Measurements from ENCODE around the gene SSTR3. TPM values are rescaled to one million over a fixed set of nuclear protein-coding genes. Genes with fewer than 3 reads are reported as not detected.
"Not testable (repeated sequence)": the region's sequence is repeated elsewhere in the genome, so short reads cannot be mapped to it uniquely, and the experiment has no call there.

The SSTR3 gene
- total RNA-seq, 1 donor from 2014 or later, result not detected

GRCh38 chr22:37202716-37203115 lies 9.6 kb downstream of the SSTR3 start:
- Histone ChIP-seq H3K27me3 (ENCODE audit: control insufficient read depth, insufficient read depth, low read length) (peaks cover 2% of the 10 kb centered on the region), H3K4me3 (ENCODE audit: low read depth, low read length) (no peak overlapping the region), H3K36me3 (ENCODE audit: control insufficient read depth, insufficient read depth, low read length) (no peaks in the 10 kb centered on the region)
- no peak for TF ChIP-seq CTCF (IDR thresholded peaks at IDR 0.05; ENCODE audit: insufficient read depth, low read length, poor library complexity, severe bottlenecking)
- no peak for DNase-seq (ENCODE audit: low read depth)

GRCh38 chr22:37202001-37202555 lies 10.2 kb downstream of the SSTR3 start:
- no peak overlapping the region for H3K4me3 ChIP-seq (ENCODE audit: low read depth, low read length)
- H3K36me3 ChIP-seq (ENCODE audit: control insufficient read depth, insufficient read depth, low read length), result no peaks in the 10 kb centered on the region
- H3K27me3 ChIP-seq (ENCODE audit: control insufficient read depth, insufficient read depth, low read length), result peaks cover 2% of the 10 kb centered on the region
- DNase-seq (ENCODE audit: low read depth), result no peak
- no peak for TF ChIP-seq CTCF (IDR thresholded peaks at IDR 0.05; ENCODE audit: insufficient read depth, low read length, poor library complexity, severe bottlenecking)

DNA sequence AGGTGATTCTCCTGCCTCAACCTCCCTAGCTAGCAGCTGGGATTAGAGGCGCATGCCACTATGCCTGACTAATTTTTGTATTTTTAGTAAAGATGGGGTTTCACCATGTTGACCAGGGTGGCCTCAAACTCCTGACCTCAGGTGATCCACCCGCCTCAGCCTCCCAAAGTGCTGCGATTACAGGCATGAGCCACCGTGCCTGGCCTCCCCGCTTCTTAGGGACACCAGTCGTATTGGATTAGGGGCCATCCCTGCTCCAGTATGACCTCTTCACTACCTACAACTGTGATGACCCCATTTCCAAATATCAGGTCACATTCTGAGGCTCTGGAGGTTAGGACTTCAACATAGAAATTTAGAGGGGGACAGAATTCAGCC lies 10.8 kb downstream of the SSTR3 start:
- not testable (repeated sequence) for H3K4me3 ChIP-seq (ENCODE audit: low read depth, low read length); DNase-seq (ENCODE audit: low read depth)

DNA sequence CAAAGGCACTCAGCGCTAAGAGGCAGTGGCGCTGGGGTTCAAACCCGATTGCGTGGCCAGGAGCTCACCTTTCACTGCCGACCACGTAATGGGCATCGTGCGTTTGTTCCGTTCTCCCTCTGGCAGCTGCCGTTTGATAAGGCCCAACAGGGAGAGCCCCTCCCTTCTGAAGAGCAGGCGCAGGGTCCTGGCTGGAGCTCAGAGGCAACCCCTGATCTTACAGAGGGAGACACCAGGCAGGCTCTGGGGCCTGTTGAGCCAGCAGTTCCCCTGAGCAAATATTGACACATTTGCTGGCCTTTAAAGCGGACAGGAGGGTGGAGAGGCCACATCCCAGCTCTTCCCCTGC lies 12.5 kb downstream of the SSTR3 start:
- DNase-seq (ENCODE audit: low read depth), result no peak
- no peak for TF ChIP-seq CTCF (IDR thresholded peaks at IDR 0.05; ENCODE audit: insufficient read depth, low read length, poor library complexity, severe bottlenecking)
- H3K27me3 ChIP-seq (ENCODE audit: control insufficient read depth, insufficient read depth, low read length), result peaks cover 2% of the 10 kb centered on the region
- no peaks in the 10 kb centered on the region for H3K36me3 ChIP-seq (ENCODE audit: control insufficient read depth, insufficient read depth, low read length)
- H3K4me3 ChIP-seq (ENCODE audit: low read depth, low read length), result no peak overlapping the region

More for the DNA sequence above, 10.8 kb downstream of the SSTR3 start:
- not testable (repeated sequence) for H3K36me3 ChIP-seq (ENCODE audit: control insufficient read depth, insufficient read depth, low read length); H3K27me3 ChIP-seq (ENCODE audit: control insufficient read depth, insufficient read depth, low read length)

DNA sequence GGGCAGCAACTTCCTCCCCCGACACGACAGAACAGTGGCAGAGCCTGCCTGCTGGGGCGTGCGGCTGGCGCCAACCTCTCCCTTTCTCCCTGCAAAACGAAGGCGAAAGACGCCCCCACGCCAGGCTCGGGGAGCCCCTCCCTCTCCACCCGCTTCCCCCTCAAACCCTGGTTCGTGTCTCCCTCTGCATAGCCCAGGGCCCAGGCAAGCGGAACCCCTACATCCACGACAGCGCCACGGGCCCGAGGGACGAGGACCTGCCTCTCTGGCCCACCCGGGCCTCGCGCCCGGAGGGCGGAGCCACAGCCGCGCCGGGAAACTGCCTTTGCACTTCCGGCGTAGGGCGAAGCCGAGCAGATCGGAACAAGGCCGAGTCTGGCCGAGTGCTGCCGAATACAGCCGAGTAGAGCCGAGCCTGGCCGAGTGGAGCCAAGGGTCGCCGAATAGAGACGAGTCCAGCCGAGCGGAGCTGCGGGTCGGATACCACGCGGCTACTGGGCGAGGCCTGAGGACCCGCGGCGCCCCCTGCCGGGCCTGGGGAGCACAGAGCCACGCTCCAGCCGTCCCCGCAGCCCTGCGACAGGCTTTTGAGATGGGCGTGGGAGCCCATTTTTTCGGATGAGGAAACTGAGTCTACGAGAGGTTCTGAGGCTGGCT lies 13.0 kb downstream of the SSTR3 start:
- peaks cover 2% of the 10 kb centered on the region for H3K27me3 ChIP-seq (ENCODE audit: control insufficient read depth, insufficient read depth, low read length)
- H3K36me3 ChIP-seq (ENCODE audit: control insufficient read depth, insufficient read depth, low read length), result no peaks in the 10 kb centered on the region
- DNase-seq (ENCODE audit: low read depth), result peak; percentile 74
- H3K4me3 ChIP-seq (ENCODE audit: low read depth, low read length), result peak overlapping the region; percentile 71
- peak; percentile 93 for TF ChIP-seq CTCF (IDR thresholded peaks at IDR 0.05; ENCODE audit: insufficient read depth, low read length, poor library complexity, severe bottlenecking)

- H3K27me3 ChIP-seq (ENCODE audit: control insufficient read depth, insufficient read depth, low read length), result peaks cover 2% of the 10 kb centered on the region
- TF ChIP-seq CTCF (IDR thresholded peaks at IDR 0.05; ENCODE audit: insufficient read depth, low read length, poor library complexity, severe bottlenecking), result peak; percentile 75
- peak overlapping the region; percentile 71 for H3K4me3 ChIP-seq (ENCODE audit: low read depth, low read length)
- H3K36me3 ChIP-seq (ENCODE audit: control insufficient read depth, insufficient read depth, low read length), result no peaks in the 10 kb centered on the region
- DNase-seq (ENCODE audit: low read depth), result no peak
Observed at GRCh38 chr22:37198258-37199102, 13.8 kb downstream of the SSTR3 start.
